ENCODE measurements around the gene CD8A. TPM values are rescaled to one million over a fixed set of nuclear protein-coding genes. Genes with fewer than 3 reads are reported as not detected.

Gene CD8A
- total RNA-seq, 1 donor from 2014 or later: 1.5 TPM

DNA sequence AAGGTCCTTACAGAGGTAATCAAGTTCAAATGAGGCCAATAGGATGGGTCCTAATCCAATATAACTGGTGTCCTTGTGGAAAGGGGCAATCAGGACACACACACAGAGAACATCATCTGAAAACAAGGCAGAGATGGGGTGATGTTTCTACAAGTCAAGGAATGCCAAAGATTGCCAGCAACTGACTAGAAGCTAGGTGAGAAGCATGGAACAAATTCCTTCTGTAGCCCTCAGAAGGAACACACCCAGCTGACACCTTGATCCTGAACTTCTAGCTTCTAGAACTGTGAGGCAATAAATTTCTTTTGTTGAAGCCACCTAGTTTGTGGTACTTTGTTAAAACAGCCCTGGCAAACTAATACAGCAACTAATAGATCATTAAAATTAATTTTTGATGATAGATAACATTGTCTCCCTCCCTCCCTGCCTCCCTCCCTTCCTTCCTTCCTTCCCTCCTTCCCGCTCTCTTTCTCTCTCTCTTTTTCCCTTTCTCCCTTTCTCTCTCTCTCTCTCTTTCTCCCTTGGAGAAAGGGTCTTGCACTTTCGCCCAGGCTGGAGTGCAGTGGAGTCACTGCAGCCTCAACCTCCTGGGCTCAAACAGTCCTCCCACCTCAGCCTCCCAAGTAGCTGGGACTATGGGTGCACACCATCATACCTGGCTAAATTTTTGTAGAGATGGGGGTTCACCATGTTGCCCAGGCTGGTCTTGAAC is 10.3 kb upstream of the CD8A start:
- DNase-seq (ENCODE audit: low read depth): no peak
- TF ChIP-seq, protein P1, sequence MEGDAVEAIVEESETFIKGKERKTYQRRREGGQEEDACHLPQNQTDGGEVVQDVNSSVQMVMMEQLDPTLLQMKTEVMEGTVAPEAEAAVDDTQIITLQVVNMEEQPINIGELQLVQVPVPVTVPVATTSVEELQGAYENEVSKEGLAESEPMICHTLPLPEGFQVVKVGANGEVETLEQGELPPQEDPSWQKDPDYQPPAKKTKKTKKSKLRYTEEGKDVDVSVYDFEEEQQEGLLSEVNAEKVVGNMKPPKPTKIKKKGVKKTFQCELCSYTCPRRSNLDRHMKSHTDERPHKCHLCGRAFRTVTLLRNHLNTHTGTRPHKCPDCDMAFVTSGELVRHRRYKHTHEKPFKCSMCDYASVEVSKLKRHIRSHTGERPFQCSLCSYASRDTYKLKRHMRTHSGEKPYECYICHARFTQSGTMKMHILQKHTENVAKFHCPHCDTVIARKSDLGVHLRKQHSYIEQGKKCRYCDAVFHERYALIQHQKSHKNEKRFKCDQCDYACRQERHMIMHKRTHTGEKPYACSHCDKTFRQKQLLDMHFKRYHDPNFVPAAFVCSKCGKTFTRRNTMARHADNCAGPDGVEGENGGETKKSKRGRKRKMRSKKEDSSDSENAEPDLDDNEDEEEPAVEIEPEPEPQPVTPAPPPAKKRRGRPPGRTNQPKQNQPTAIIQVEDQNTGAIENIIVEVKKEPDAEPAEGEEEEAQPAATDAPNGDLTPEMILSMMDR (IDR thresholded peaks at IDR 0.05; ENCODE audit: insufficient read depth, low read length, poor library complexity, severe bottlenecking): no peak
- Histone ChIP-seq H3K4me3 (ENCODE audit: low read depth, low read length) (no peak overlapping the region), H3K36me3 (ENCODE audit: control insufficient read depth, insufficient read depth, low read length) (no peaks in the 10 kb centered on the region), H3K27me3 (ENCODE audit: control insufficient read depth, insufficient read depth, low read length) (no peaks in the 10 kb centered on the region)

DNA sequence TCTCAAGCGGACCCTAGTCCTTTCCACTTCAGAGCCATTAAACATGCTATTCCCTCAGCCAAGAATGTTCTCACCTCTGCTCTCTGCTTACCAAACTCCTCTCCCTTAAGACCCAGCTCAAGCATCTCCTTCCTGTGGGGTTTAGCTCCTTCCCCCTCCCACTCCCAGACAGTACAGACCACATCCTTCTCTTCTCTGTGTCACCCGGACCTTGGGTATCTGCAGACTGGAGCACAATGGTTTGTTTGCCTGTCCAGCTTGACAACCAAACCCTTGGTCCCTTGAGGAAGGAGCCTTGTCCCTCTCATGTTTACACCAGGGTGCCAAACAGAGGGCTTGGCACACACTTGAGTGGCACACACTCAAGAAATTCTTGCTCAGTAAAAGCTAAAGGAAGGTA is 4.1 kb upstream of the CD8A start:
- TF ChIP-seq, protein P1 (IDR thresholded peaks at IDR 0.05; ENCODE audit: insufficient read depth, low read length, poor library complexity, severe bottlenecking): no peak
- peaks cover 28% of the 10 kb centered on the region for H3K27me3 ChIP-seq (ENCODE audit: control insufficient read depth, insufficient read depth, low read length)
- no peak for DNase-seq (ENCODE audit: low read depth)

DNA sequence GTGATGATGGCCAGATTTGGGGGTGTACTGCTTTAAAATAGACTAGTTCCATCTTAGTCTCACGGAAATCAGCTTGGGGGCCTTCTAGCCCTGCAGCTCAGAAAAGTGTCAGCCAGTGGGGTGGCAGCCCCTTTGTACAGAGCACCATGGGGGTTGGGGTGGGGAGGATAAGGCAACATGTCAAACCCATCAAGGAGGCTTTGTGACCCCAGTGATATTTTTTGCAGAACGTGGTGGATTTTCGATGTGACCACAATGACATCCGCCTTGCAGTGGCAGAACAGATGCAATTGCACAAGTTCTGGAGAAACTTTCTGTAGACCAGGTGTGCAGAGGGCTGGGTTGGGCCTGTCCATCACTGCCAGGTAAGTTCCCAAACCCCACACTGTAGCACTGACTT is 3.0 kb upstream of the CD8A start:
- peaks cover 39% of the 10 kb centered on the region for H3K27me3 ChIP-seq (ENCODE audit: control insufficient read depth, insufficient read depth, low read length)
- DNase-seq (ENCODE audit: low read depth): no peak
- no peaks in the 10 kb centered on the region for H3K36me3 ChIP-seq (ENCODE audit: control insufficient read depth, insufficient read depth, low read length)
- H3K4me3 ChIP-seq (ENCODE audit: low read depth, low read length): no peak overlapping the region
- TF ChIP-seq, protein P1 (IDR thresholded peaks at IDR 0.05; ENCODE audit: insufficient read depth, low read length, poor library complexity, severe bottlenecking): no peak

More for the DNA sequence above, 4.1 kb upstream of the CD8A start:
- Histone ChIP-seq H3K4me3 (ENCODE audit: low read depth, low read length) (no peak overlapping the region), H3K36me3 (ENCODE audit: control insufficient read depth, insufficient read depth, low read length) (no peaks in the 10 kb centered on the region)

- H3K4me3 ChIP-seq (ENCODE audit: low read depth, low read length): no peak overlapping the region
- TF ChIP-seq, protein P1 (IDR thresholded peaks at IDR 0.05; ENCODE audit: insufficient read depth, low read length, poor library complexity, severe bottlenecking): no peak
- peaks cover 46% of the 10 kb centered on the region for H3K27me3 ChIP-seq (ENCODE audit: control insufficient read depth, insufficient read depth, low read length)
- no peaks in the 10 kb centered on the region for H3K36me3 ChIP-seq (ENCODE audit: control insufficient read depth, insufficient read depth, low read length)
- DNase-seq (ENCODE audit: low read depth): no peak
Measured at GRCh38 chr2:86791573-86791972, 860 bp upstream of the CD8A start.

GRCh38 chr2:86790134-86790675 is 508 bp downstream of the CD8A start:
- Histone ChIP-seq H3K27me3 (ENCODE audit: control insufficient read depth, insufficient read depth, low read length) (peaks cover 48% of the 10 kb centered on the region), H3K4me3 (ENCODE audit: low read depth, low read length) (no peak overlapping the region), H3K36me3 (ENCODE audit: control insufficient read depth, insufficient read depth, low read length) (no peaks in the 10 kb centered on the region)
- no peak for DNase-seq (ENCODE audit: low read depth)
- TF ChIP-seq, protein P1 (IDR thresholded peaks at IDR 0.05; ENCODE audit: insufficient read depth, low read length, poor library complexity, severe bottlenecking): no peak
